ENCODE results near the gene DEPDC1. TPM values are rescaled to one million over a fixed set of nuclear protein-coding genes. Genes with fewer than 3 reads are reported as not detected.

DEPDC1 gene
- total RNA-seq, 2 experiments from 2014 or later, result 15.9 to 24.3 TPM

- ChIA-PET CTCF (interaction anchor here (0.9 kb wide), 1 partner anchor 1267 kb away, joined by 3 read pairs; no protein-coding TSS in a partner anchor), POLR2A (no interaction called here)
- ATAC-seq (no peak), DNase-seq (no peak)
- H3K27ac Mint-ChIP-seq, result no peak overlapping the region
- no peak overlapping the region for H3K4me3 Mint-ChIP-seq
- intact Hi-C loops (cut with DNase I, micrococcal nuclease), result no loop called here
- no peaks in the 10 kb centered on the region for H3K4me1 Mint-ChIP-seq
- no peaks in the 10 kb centered on the region for H3K27me3 Mint-ChIP-seq
- H3K36me3 Mint-ChIP-seq (ENCODE audit: low read depth), result no peaks in the 10 kb centered on the region
- H3K9me3 Mint-ChIP-seq (ENCODE audit: low read depth), result no peaks in the 10 kb centered on the region
Observed at GRCh38 chr1:68470388-68470970, 26.4 kb downstream of the DEPDC1 start.

GRCh38 chr1:68464891-68465290, 32.0 kb downstream of the DEPDC1 start:
- ATAC-seq (no peak), DNase-seq (no peak)
- H3K27me3 Mint-ChIP-seq, result no peaks in the 10 kb centered on the region
- H3K27ac Mint-ChIP-seq, result no peak overlapping the region
- ChIA-PET POLR2A (no interaction called here), CTCF (no interaction called here)
- no peak overlapping the region for H3K4me3 Mint-ChIP-seq
- intact Hi-C loops (cut with DNase I, micrococcal nuclease), result no loop called here
- H3K4me1 Mint-ChIP-seq, result no peaks in the 10 kb centered on the region
- peaks cover 3% of the 10 kb centered on the region for H3K9me3 Mint-ChIP-seq (ENCODE audit: low read depth)
- no peaks in the 10 kb centered on the region for H3K36me3 Mint-ChIP-seq (ENCODE audit: low read depth)

- Mint-ChIP-seq H3K36me3 (ENCODE audit: low read depth) (no peaks in the 10 kb centered on the region), H3K4me3 (no peak overlapping the region), H3K27me3 (no peaks in the 10 kb centered on the region), H3K27ac (no peak overlapping the region), H3K9me3 (ENCODE audit: low read depth) (peaks cover 3% of the 10 kb centered on the region), H3K4me1 (no peaks in the 10 kb centered on the region)
- intact Hi-C loops (cut with DNase I, micrococcal nuclease), result no loop called here
- ATAC-seq (no peak), DNase-seq (no peak)
- CTCF ChIA-PET, result no interaction called here
- POLR2A ChIA-PET, result no interaction called here
Observed at GRCh38 chr1:68460935-68461334, 35.9 kb downstream of the DEPDC1 start.

GRCh38 chr1:68459796-68460195, 37.1 kb downstream of the DEPDC1 start:
- ChIA-PET POLR2A (no interaction called here), CTCF (interaction anchor here (0.5 kb wide), 1 partner anchor 934 kb away, joined by 4 read pairs; no protein-coding TSS in a partner anchor)
- Mint-ChIP-seq H3K4me1 (no peaks in the 10 kb centered on the region), H3K4me3 (no peak overlapping the region), H3K36me3 (ENCODE audit: low read depth) (no peaks in the 10 kb centered on the region), H3K27ac (no peak overlapping the region), H3K27me3 (no peaks in the 10 kb centered on the region), H3K9me3 (ENCODE audit: low read depth) (peaks cover 3% of the 10 kb centered on the region)
- ATAC-seq (no peak), DNase-seq (no peak)
- intact Hi-C loops (cut with DNase I, micrococcal nuclease), result no loop called here

GRCh38 chr1:68459091-68459490, 37.8 kb downstream of the DEPDC1 start:
- POLR2A ChIA-PET, result no interaction called here

GRCh38 chr1:68456202-68456601, 40.7 kb downstream of the DEPDC1 start:
- ChIA-PET POLR2A (no interaction called here), CTCF (no interaction called here)
- Mint-ChIP-seq H3K9me3 (ENCODE audit: low read depth) (no peaks in the 10 kb centered on the region), H3K4me1 (no peaks in the 10 kb centered on the region), H3K36me3 (ENCODE audit: low read depth) (no peaks in the 10 kb centered on the region), H3K27ac (no peak overlapping the region), H3K4me3 (no peak overlapping the region), H3K27me3 (no peaks in the 10 kb centered on the region)
- ATAC-seq (no peak), DNase-seq (no peak)
- intact Hi-C loops (cut with DNase I, micrococcal nuclease), result no loop called here

More at GRCh38 chr1:68459091-68459490, 37.8 kb downstream of the DEPDC1 start:
- intact Hi-C loops (cut with DNase I, micrococcal nuclease), result no loop called here
- Mint-ChIP-seq H3K27ac (no peak overlapping the region), H3K4me3 (no peak overlapping the region), H3K36me3 (ENCODE audit: low read depth) (no peaks in the 10 kb centered on the region), H3K4me1 (no peaks in the 10 kb centered on the region), H3K27me3 (no peaks in the 10 kb centered on the region), H3K9me3 (ENCODE audit: low read depth) (peaks cover 3% of the 10 kb centered on the region)
- CTCF ChIA-PET, result interaction anchor here (0.5 kb wide), 1 partner anchor 933 kb away, joined by 4 read pairs; no protein-coding TSS in a partner anchor
- ATAC-seq (no peak), DNase-seq (no peak)

- Mint-ChIP-seq H3K27ac (no peak overlapping the region), H3K4me3 (no peak overlapping the region), H3K4me1 (no peaks in the 10 kb centered on the region), H3K36me3 (ENCODE audit: low read depth) (no peaks in the 10 kb centered on the region), H3K9me3 (ENCODE audit: low read depth) (no peaks in the 10 kb centered on the region), H3K27me3 (no peaks in the 10 kb centered on the region)
- ChIA-PET POLR2A (no interaction called here), CTCF (no interaction called here)
- DNase-seq (no peak), ATAC-seq (no peak)
- intact Hi-C loops (cut with DNase I, micrococcal nuclease), result no loop called here
Observed at GRCh38 chr1:68454534-68454933, 42.3 kb downstream of the DEPDC1 start.

- CTCF ChIA-PET, result no interaction called here
- no peaks in the 10 kb centered on the region for H3K4me1 Mint-ChIP-seq
Observed at GRCh38 chr1:68453060-68453670, 43.7 kb downstream of the DEPDC1 start.

GRCh38 chr1:68449901-68450300, 47.0 kb downstream of the DEPDC1 start, which contains the start of gene RPE65:
RPE65 (minus strand) TSS chr1:68449954; CDS start chr1:68449905, 49 bp downstream.
- intact Hi-C loops (cut with DNase I, micrococcal nuclease), result no loop called here
- Mint-ChIP-seq H3K27ac (no peak within 1 kb of the TSS), H3K4me3 (no peak within 1 kb of the TSS), H3K27me3 (no peaks in the 10 kb centered on the region), H3K9me3 (ENCODE audit: low read depth) (no peaks in the 10 kb centered on the region), H3K36me3 (ENCODE audit: low read depth) (no peaks in the 10 kb centered on the region), H3K4me1 (no peaks in the 10 kb centered on the region)
- ChIA-PET POLR2A (no interaction called here), CTCF (interaction anchor here (1.5 kb wide), 1 partner anchor 29 kb away, joined by 3 read pairs; no protein-coding TSS in a partner anchor)
- ATAC-seq (no peak), DNase-seq (no peak)

More at GRCh38 chr1:68453060-68453670, 43.7 kb downstream of the DEPDC1 start:
- H3K9me3 Mint-ChIP-seq (ENCODE audit: low read depth), result no peaks in the 10 kb centered on the region
- H3K27me3 Mint-ChIP-seq, result no peaks in the 10 kb centered on the region
- ATAC-seq (no peak), DNase-seq (no peak)
- no peaks in the 10 kb centered on the region for H3K36me3 Mint-ChIP-seq (ENCODE audit: low read depth)
- H3K4me3 Mint-ChIP-seq, result no peak overlapping the region
- intact Hi-C loops (cut with DNase I, micrococcal nuclease), result no loop called here
- POLR2A ChIA-PET, result no interaction called here
- no peak overlapping the region for H3K27ac Mint-ChIP-seq

- ChIA-PET CTCF (no interaction called here), POLR2A (no interaction called here)
- Mint-ChIP-seq H3K36me3 (ENCODE audit: low read depth) (no peaks in the 10 kb centered on the region), H3K4me1 (no peaks in the 10 kb centered on the region), H3K27me3 (peaks cover 4% of the 10 kb centered on the region), H3K9me3 (ENCODE audit: low read depth) (no peaks in the 10 kb centered on the region), H3K27ac (no peak overlapping the region), H3K4me3 (no peak overlapping the region)
- DNase-seq (no peak), ATAC-seq (no peak)
- intact Hi-C loops (cut with DNase I, micrococcal nuclease), result no loop called here
Observed at GRCh38 chr1:68448365-68448764, 48.5 kb downstream of the DEPDC1 start.

GRCh38 chr1:68445709-68446108, 51.2 kb downstream of the DEPDC1 start:
- CTCF ChIA-PET, result no interaction called here
- no peaks in the 10 kb centered on the region for H3K36me3 Mint-ChIP-seq (ENCODE audit: low read depth)

GRCh38 chr1:68442822-68443556, 53.9 kb downstream of the DEPDC1 start:
- Mint-ChIP-seq H3K27me3 (peaks cover 11% of the 10 kb centered on the region), H3K27ac (no peak overlapping the region), H3K9me3 (ENCODE audit: low read depth) (no peaks in the 10 kb centered on the region), H3K36me3 (ENCODE audit: low read depth) (no peaks in the 10 kb centered on the region), H3K4me1 (no peaks in the 10 kb centered on the region), H3K4me3 (no peak overlapping the region)
- CTCF ChIA-PET, result interaction anchor here (0.6 to 2.9 kb wide), 5 partner anchors 13 to 384 kb away, joined by 3 to 11 read pairs (median 4); no protein-coding TSS in a partner anchor
- intact Hi-C loops (cut with DNase I, micrococcal nuclease), result loop anchor here (2.0 to 5.0 kb wide), 3 partner anchors 322 to 591 kb away; no protein-coding TSS in a partner anchor
- ATAC-seq, result no peak
- POLR2A ChIA-PET, result no interaction called here
- DNase-seq, result peak; percentile 37

More at GRCh38 chr1:68445709-68446108, 51.2 kb downstream of the DEPDC1 start:
- Mint-ChIP-seq H3K4me3 (no peak overlapping the region), H3K4me1 (no peaks in the 10 kb centered on the region), H3K27ac (no peak overlapping the region), H3K9me3 (ENCODE audit: low read depth) (no peaks in the 10 kb centered on the region), H3K27me3 (peaks cover 6% of the 10 kb centered on the region)
- DNase-seq, result no peak
- POLR2A ChIA-PET, result no interaction called here
- intact Hi-C loops (cut with DNase I, micrococcal nuclease), result no loop called here
- ATAC-seq, result no peak
